OCI-LY3 (cell line): Measurements from ENCODE around the gene SHC3.

Source experiments
- EZH2phosphoT487 ChIP-seq: fragments of 200-600 bp; shearing (Covaris generic); IDR thresholded peaks from 2 replicates; pipeline ENCODE4 v1.6.1; 2018; ENCODE audit warnings: antibody characterized with exemption, mixed run types, low read depth
- TF ChIP-seq, protein P1 (sequence below): fragments of 200-600, 300-600 bp; sonication (generic); IDR thresholded peaks from 2 replicates; pipeline ENCODE4 v1.5.1; 2014; ENCODE audit warnings: antibody characterized with exemption, low read length, low read depth

DNA sequence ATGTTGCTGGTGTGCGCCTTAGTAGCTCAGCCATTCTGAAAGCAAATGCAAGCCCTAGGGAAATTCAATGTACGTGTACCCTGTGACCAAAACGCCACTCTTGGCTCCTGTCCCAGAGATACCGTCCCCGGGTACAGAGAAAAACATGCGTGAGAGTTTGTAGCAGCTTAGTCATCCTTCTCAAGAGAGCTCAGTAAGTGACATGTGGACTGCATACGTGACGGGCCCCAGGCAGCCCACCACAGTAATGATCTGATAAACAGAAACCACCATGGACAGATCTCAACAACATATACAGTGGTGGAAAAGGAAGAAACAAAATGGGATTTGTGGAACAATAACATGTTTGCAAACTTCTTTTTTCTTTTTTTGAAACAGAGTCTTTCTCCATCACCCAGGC, 142.2 kb downstream of the SHC3 start:
- TF ChIP-seq, protein P1, sequence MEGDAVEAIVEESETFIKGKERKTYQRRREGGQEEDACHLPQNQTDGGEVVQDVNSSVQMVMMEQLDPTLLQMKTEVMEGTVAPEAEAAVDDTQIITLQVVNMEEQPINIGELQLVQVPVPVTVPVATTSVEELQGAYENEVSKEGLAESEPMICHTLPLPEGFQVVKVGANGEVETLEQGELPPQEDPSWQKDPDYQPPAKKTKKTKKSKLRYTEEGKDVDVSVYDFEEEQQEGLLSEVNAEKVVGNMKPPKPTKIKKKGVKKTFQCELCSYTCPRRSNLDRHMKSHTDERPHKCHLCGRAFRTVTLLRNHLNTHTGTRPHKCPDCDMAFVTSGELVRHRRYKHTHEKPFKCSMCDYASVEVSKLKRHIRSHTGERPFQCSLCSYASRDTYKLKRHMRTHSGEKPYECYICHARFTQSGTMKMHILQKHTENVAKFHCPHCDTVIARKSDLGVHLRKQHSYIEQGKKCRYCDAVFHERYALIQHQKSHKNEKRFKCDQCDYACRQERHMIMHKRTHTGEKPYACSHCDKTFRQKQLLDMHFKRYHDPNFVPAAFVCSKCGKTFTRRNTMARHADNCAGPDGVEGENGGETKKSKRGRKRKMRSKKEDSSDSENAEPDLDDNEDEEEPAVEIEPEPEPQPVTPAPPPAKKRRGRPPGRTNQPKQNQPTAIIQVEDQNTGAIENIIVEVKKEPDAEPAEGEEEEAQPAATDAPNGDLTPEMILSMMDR, result no peak
- TF ChIP-seq EZH2phosphoT487, result no peak
